Tibial nerve (tissue), 4 donors: ENCODE measurements around the gene RPRD2.

ENCODE experiments used
- CTCF ChIP-seq, 5 experiments: fragments of 200-600 bp in 3 of 5; fragments of 450-650 bp in 2 of 5; sonication (generic) in 3 of 5; IDR thresholded peaks; one replicate each; pipeline ENCODE4 v1.5.1; 2016 to 2019; ENCODE audit warnings: antibody characterized with exemption in 5 of 5, mild to moderate bottlenecking in 3 of 5, moderate library complexity in 2 of 5
- EP300 ChIP-seq, 2 donors: sonication (generic); formaldehyde crosslinking; IDR thresholded peaks; one replicate each; pipeline ENCODE4 v1.6.1; 2017; ENCODE audit warnings: antibody characterized with exemption in 2 of 2, mild to moderate bottlenecking in 1 of 2
- POLR2A ChIP-seq, 2 donors: fragments of 450-650 bp; IDR thresholded peaks; one replicate each; pipeline ENCODE4 v1.6.1; 2017; ENCODE audit warnings: antibody characterized with exemption in 2 of 2, mild to moderate bottlenecking in 2 of 2, moderate library complexity in 2 of 2

GRCh38 chr1:150332651-150333290, 31.2 kb upstream of the RPRD2 start:
- no peak for TF ChIP-seq CTCF (IDR thresholded peaks at IDR 0.05)
- no peak for TF ChIP-seq POLR2A (IDR thresholded peaks at IDR 0.05)
- no peak for TF ChIP-seq EP300 (IDR thresholded peaks at IDR 0.05)
